HG03066 (cell line): ENCODE results near the gene MTARC1.

Source experiments
- ATAC-seq: cut with Tn5 transposase; IDR thresholded peaks from one replicate; pipeline ENCODE4 v1.9.1; 2021; ENCODE audit warnings: low read depth; ENCODE audit not compliant: unreplicated experiment

The MTARC1 gene

GRCh38 chr1:220786337-220787068, at the start of gene MTARC1:
TSS of gene MTARC1 (plus strand) at chr1:220786913. CDS start at chr1:220786945, 32 bp downstream.
- ATAC-seq = peak; percentile 55

GRCh38 chr1:220741349-220741748, 45.4 kb upstream of the MTARC1 start:
- ATAC-seq = no peak

- no peak for ATAC-seq
Observed at GRCh38 chr1:220741825-220742224, 44.9 kb upstream of the MTARC1 start.

GRCh38 chr1:220742520-220742919, 44.2 kb upstream of the MTARC1 start:
- ATAC-seq = no peak

GRCh38 chr1:220746851-220747250, 39.9 kb upstream of the MTARC1 start:
- ATAC-seq = no peak

- no peak for ATAC-seq
Observed at GRCh38 chr1:220747437-220748088, 39.1 kb upstream of the MTARC1 start.

- ATAC-seq = peak; percentile 85
Observed at GRCh38 chr1:220748089-220748934, 38.4 kb upstream of the MTARC1 start, which contains the start of gene MTARC2. TSS of gene MTARC2 (plus strand) at chr1:220748322. CDS start at chr1:220748532, 210 bp downstream.

- ATAC-seq = no peak
Observed at GRCh38 chr1:220748936-220749335, 37.8 kb upstream of the MTARC1 start.

GRCh38 chr1:220750131-220750515, 36.6 kb upstream of the MTARC1 start:
- no peak for ATAC-seq

- no peak for ATAC-seq
Observed at GRCh38 chr1:220751111-220751510, 35.6 kb upstream of the MTARC1 start.

GRCh38 chr1:220754212-220754917, 32.3 kb upstream of the MTARC1 start:
- no peak for ATAC-seq

GRCh38 chr1:220754918-220755295, 31.8 kb upstream of the MTARC1 start:
- ATAC-seq = no peak

- ATAC-seq = no peak
Observed at GRCh38 chr1:220755309-220755708, 31.4 kb upstream of the MTARC1 start.

- ATAC-seq = no peak
Observed at GRCh38 chr1:220757441-220757840, 29.3 kb upstream of the MTARC1 start.

GRCh38 chr1:220759147-220759546, 27.6 kb upstream of the MTARC1 start:
- ATAC-seq = no peak

- ATAC-seq = no peak
Observed at GRCh38 chr1:220761688-220762427, 24.9 kb upstream of the MTARC1 start.

- ATAC-seq = no peak
Observed at GRCh38 chr1:220764757-220765156, 22.0 kb upstream of the MTARC1 start.

- ATAC-seq = peak; percentile 29
Observed at GRCh38 chr1:220767312-220768125, 19.2 kb upstream of the MTARC1 start.

GRCh38 chr1:220768126-220768601, 18.5 kb upstream of the MTARC1 start:
- peak; percentile 30 for ATAC-seq
